Nephron progenitor cell (in vitro differentiated cells): Measurements from ENCODE around the gene OR13J1.
"Not testable (repeated sequence)": the region's sequence is repeated elsewhere in the genome, so short reads cannot be mapped to it uniquely, and the experiment has no call there.

Experiments
- DNase-seq: peaks from one replicate; pipeline ENCODE4 v3.0.0; 2021
- H3K27ac Mint-ChIP-seq: 2 replicates; pipeline ENCODE4 v1.8.0; 2021; ENCODE audit warnings: mild to moderate bottlenecking, moderate library complexity, mixed read lengths
- H3K27me3 Mint-ChIP-seq: 2 replicates; pipeline ENCODE4 v1.8.0; 2021; ENCODE audit warnings: mild to moderate bottlenecking, low read depth, mixed read lengths; ENCODE audit not compliant: poor library complexity
- H3K36me3 Mint-ChIP-seq: 2 replicates; pipeline ENCODE4 v1.8.0; 2021; ENCODE audit warnings: low read depth, mixed read lengths
- H3K4me1 Mint-ChIP-seq: 2 replicates; pipeline ENCODE4 v1.8.0; 2021; ENCODE audit warnings: mixed read lengths
- H3K4me3 Mint-ChIP-seq: 2 replicates; pipeline ENCODE4 v1.8.0; 2021; ENCODE audit warnings: mild to moderate bottlenecking, moderate library complexity, mixed read lengths
- H3K9me3 Mint-ChIP-seq: 2 replicates; pipeline ENCODE4 v1.8.0; 2021; ENCODE audit warnings: mild to moderate bottlenecking, moderate library complexity, mixed read lengths
- TF ChIP-seq, protein P1 (sequence below): fragments of 200-600 bp; sonication (generic); IDR thresholded peaks from 2 replicates; pipeline ENCODE4 v1.5.0; 2021; ENCODE audit warnings: antibody characterized with exemption

OR13J1 gene

DNA sequence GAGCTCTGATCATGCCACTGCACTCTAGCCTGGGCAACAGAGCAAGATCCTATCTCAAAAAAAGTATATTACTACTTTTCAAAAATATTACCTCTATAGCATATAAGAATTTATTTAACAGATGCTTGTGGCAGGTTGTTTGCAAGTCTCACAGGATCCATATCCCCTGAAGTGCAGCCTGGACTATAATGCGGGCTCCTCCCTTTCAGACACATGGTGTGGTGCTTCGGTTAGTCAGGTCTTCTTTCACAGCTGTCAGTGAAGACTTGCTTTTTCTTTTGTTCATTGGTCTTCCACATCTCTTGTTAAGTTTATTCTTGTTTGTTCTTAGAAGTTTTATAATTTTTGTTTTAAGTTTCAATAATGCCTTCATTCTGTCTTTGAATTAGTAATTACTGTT lies 26.4 kb upstream of the OR13J1 start:
- no peak overlapping the region for H3K27ac Mint-ChIP-seq
- H3K4me3 Mint-ChIP-seq = no peak overlapping the region
- H3K4me1 Mint-ChIP-seq = no peaks in the 10 kb centered on the region
- no peaks in the 10 kb centered on the region for H3K9me3 Mint-ChIP-seq
- no peak for DNase-seq
- no peaks in the 10 kb centered on the region for H3K36me3 Mint-ChIP-seq
- TF ChIP-seq, protein P1, sequence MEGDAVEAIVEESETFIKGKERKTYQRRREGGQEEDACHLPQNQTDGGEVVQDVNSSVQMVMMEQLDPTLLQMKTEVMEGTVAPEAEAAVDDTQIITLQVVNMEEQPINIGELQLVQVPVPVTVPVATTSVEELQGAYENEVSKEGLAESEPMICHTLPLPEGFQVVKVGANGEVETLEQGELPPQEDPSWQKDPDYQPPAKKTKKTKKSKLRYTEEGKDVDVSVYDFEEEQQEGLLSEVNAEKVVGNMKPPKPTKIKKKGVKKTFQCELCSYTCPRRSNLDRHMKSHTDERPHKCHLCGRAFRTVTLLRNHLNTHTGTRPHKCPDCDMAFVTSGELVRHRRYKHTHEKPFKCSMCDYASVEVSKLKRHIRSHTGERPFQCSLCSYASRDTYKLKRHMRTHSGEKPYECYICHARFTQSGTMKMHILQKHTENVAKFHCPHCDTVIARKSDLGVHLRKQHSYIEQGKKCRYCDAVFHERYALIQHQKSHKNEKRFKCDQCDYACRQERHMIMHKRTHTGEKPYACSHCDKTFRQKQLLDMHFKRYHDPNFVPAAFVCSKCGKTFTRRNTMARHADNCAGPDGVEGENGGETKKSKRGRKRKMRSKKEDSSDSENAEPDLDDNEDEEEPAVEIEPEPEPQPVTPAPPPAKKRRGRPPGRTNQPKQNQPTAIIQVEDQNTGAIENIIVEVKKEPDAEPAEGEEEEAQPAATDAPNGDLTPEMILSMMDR = no peak
- peaks cover 73% of the 10 kb centered on the region for H3K27me3 Mint-ChIP-seq

- no peaks in the 10 kb centered on the region for H3K36me3 Mint-ChIP-seq
- H3K9me3 Mint-ChIP-seq = no peaks in the 10 kb centered on the region
- no peak overlapping the region for H3K27ac Mint-ChIP-seq
- no peaks in the 10 kb centered on the region for H3K4me1 Mint-ChIP-seq
- H3K27me3 Mint-ChIP-seq = peaks cover 61% of the 10 kb centered on the region
- TF ChIP-seq, protein P1 = no peak
- DNase-seq = no peak
- H3K4me3 Mint-ChIP-seq = no peak overlapping the region
Observed at GRCh38 chr9:35892051-35892450, 21.9 kb upstream of the OR13J1 start.

GRCh38 chr9:35891646-35892045 lies 21.4 kb upstream of the OR13J1 start:
- H3K9me3 Mint-ChIP-seq = no peaks in the 10 kb centered on the region
- DNase-seq = no peak
- no peak overlapping the region for H3K27ac Mint-ChIP-seq
- H3K27me3 Mint-ChIP-seq = peaks cover 61% of the 10 kb centered on the region
- TF ChIP-seq, protein P1 = no peak
- no peaks in the 10 kb centered on the region for H3K4me1 Mint-ChIP-seq
- no peaks in the 10 kb centered on the region for H3K36me3 Mint-ChIP-seq
- H3K4me3 Mint-ChIP-seq = no peak overlapping the region

DNA sequence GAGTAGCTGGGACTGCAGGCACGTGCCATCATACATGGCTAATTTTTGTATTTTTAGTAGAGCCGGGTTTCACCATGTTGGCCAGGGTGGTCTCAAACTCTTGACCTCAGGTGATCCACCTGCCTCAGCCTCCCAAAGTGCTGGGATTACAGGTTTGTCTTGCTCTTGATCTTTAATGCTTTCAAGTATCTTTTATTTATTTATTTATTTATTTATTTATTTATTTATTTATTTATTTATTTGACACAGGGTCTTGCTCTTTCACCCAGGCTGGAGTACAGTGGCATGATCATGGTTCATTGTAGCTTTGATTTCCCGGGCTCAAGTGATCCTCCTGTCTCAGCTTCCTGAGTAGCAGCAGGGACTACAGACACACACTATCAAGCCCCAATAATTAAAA lies 14.7 kb upstream of the OR13J1 start:
- DNase-seq, H3K4me1 Mint-ChIP-seq, H3K4me3 Mint-ChIP-seq, H3K27ac Mint-ChIP-seq, H3K36me3 Mint-ChIP-seq, H3K9me3 Mint-ChIP-seq: not testable (repeated sequence)
- H3K27me3 Mint-ChIP-seq = peaks cover 19% of the 10 kb centered on the region

DNA sequence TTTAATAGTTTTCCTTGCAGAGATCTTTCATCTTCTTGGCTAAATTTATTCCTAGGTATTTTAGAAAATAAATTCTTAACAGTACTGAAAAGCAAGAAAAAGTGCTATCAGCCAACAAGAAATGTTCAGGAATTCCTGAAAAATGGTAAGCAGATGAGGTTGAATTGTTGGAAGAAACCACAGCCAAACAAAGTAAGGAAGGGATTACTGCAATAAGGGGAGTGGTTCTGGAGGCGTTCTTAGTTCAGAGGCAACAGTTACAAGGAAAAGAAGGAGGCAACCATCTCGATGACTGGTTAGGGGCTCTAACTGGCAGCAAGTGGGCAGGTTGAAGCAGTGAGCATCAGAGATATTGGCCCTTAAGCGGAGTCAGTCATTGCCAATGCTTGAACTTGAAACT lies 12.8 kb upstream of the OR13J1 start:
- Mint-ChIP-seq H3K27me3 (peaks cover 16% of the 10 kb centered on the region), H3K27ac (no peak overlapping the region), H3K36me3 (no peaks in the 10 kb centered on the region), H3K9me3 (no peaks in the 10 kb centered on the region), H3K4me1 (no peaks in the 10 kb centered on the region), H3K4me3 (no peak overlapping the region)
- TF ChIP-seq, protein P1 = no peak
- no peak for DNase-seq

DNA sequence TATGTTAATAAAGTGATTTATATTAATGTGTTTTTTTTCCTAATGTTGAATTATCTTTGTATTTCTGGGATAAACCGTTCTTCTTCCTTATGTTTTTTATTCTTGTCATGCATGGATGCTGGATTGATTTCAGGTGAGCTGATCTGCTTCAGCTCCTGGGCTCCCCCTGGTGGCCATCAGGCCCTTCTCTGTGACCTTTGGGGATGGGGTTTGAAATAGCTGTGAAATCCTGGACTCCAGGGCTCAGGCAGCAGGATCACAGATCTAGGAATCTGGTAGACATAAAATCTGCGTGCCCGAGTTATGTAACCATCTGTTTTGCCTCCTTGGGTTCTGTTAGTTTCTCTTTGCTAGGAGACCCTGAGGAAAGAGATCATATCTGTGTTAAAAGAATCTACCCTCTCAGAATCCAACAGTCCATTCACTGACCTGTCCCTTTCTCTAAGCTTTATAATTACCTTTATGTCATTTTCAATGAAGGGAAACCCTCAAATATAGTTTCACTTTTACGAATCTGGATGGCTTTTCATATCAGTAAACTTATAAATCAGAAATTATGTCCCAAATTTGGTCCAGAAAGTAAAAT lies 12.2 kb upstream of the OR13J1 start:
- H3K36me3 Mint-ChIP-seq = no peaks in the 10 kb centered on the region
- H3K27ac Mint-ChIP-seq = no peak overlapping the region
- H3K4me1 Mint-ChIP-seq = no peaks in the 10 kb centered on the region
- H3K9me3 Mint-ChIP-seq = peaks cover 6% of the 10 kb centered on the region
- H3K4me3 Mint-ChIP-seq = no peak overlapping the region
- TF ChIP-seq, protein P1 = peak; percentile 99
- H3K27me3 Mint-ChIP-seq = peaks cover 22% of the 10 kb centered on the region
- DNase-seq = peak; percentile 90
